Panc1 (cell line): ENCODE results near the gene ATXN1. TPM values are rescaled to one million over a fixed set of nuclear protein-coding genes. Genes with fewer than 3 reads are reported as not detected.

ENCODE experiments used
- ATAC-seq: fragments of 200-7000 bp; cut with Tn5 transposase; 2 replicates; pipeline ENCODE4 v1.9.1; 2020; ENCODE audit warnings: mild to moderate bottlenecking, moderate library complexity
- BruUV-seq: library from RNA; stranded (reverse); fragments of 400-500 nt; replicated peaks from 2 replicates; lab custom pipeline; 2021; lab: Mats Ljungman, UMichigan
- CTCF ChIA-PET: fragments of 300-600 bp; sonication (Branson Sonifier 250); formaldehyde crosslinking; loops from one replicate; lab custom pipeline; 2022; ENCODE audit warnings: antibody characterized with exemption; lab: Charles Lee
- POLR2A ChIA-PET: fragments of 300-600 bp; sonication (Branson Sonifier 250); formaldehyde crosslinking; loops from one replicate; lab custom pipeline; 2022; ENCODE audit warnings: antibody characterized with exemption; lab: Charles Lee
- DNase-seq: peaks from one replicate; pipeline ENCODE4 v3.0.0-alpha.2; 2010; ENCODE audit warnings: low read depth, low spot score
- H3K27ac ChIP-seq: 2 replicates; pipeline ENCODE4 v1.5.1; 2011; ENCODE audit warnings: mild to moderate bottlenecking, low read length, inconsistent platforms
- H3K27me3 ChIP-seq: fragments of 200-500 bp; sonication (Bioruptor generic); 2 replicates; pipeline ENCODE4 v1.6.0; 2014; ENCODE audit warnings: low read length, inconsistent platforms; ENCODE audit not compliant: control insufficient read depth, insufficient read depth
- H3K36me3 ChIP-seq: fragments of 200-500 bp; sonication (Bioruptor generic); 2 replicates; pipeline ENCODE4 v1.5.1; 2014; ENCODE audit warnings: inconsistent platforms, mild to moderate bottlenecking, low read length, moderate library complexity; ENCODE audit not compliant: control insufficient read depth, insufficient read depth
- H3K4me1 ChIP-seq: 2 replicates; pipeline ENCODE4 v1.5.1; 2011; ENCODE audit warnings: inconsistent platforms, mild to moderate bottlenecking, low read length, moderate library complexity; ENCODE audit not compliant: control insufficient read depth, insufficient read depth
- H3K4me3 ChIP-seq, 2 experiments: 2 replicates each; pipeline ENCODE4 v1.5.1; 2011 to 2012; ENCODE audit warnings: low read depth in 2 of 2, low read length in 2 of 2, mild to moderate bottlenecking in 2 of 2, inconsistent platforms in 1 of 2, moderate library complexity in 1 of 2
- H3K9me3 ChIP-seq: fragments of 200-500 bp; sonication (Bioruptor generic); 2 replicates; pipeline ENCODE4 v1.5.1; 2014; ENCODE audit warnings: low read depth, mild to moderate bottlenecking, inconsistent platforms, low read length, moderate library complexity; ENCODE audit not compliant: control insufficient read depth, insufficient read depth
- CTCF ChIP-seq: fragments of 450-650 bp; IDR thresholded peaks from 2 replicates; pipeline ENCODE4 v1.5.1; 2017; ENCODE audit warnings: mild to moderate bottlenecking
- POLR2AphosphoS5 ChIP-seq: IDR thresholded peaks from 2 replicates; pipeline ENCODE4 v1.6.1; 2012; ENCODE audit warnings: mild to moderate bottlenecking, low read depth, low read length, moderate library complexity
- REST ChIP-seq, 2 experiments: IDR thresholded peaks; 2 replicates each; pipeline ENCODE4 v1.6.1; 2011 to 2012; ENCODE audit warnings: low read depth in 2 of 2, control low read depth in 1 of 2, low read length in 1 of 2, mild to moderate bottlenecking in 1 of 2, moderate library complexity in 1 of 2; ENCODE audit not compliant: insufficient read depth in 1 of 2
- SIN3A ChIP-seq: IDR thresholded peaks from 2 replicates; pipeline ENCODE4 v1.6.1; 2012; ENCODE audit warnings: low read depth, mild to moderate bottlenecking, low read length, moderate library complexity, borderline replicate concordance; ENCODE audit not compliant: insufficient read depth
- TCF7L2 ChIP-seq: IDR thresholded peaks from 2 replicates; pipeline ENCODE4 v1.6.1; 2011; ENCODE audit warnings: mild to moderate bottlenecking, low read depth, low read length, inconsistent platforms
- in situ Hi-C: cut with HindIII; loops from 2 replicates; pipeline ENCODE4 v1.10.0; 2016; ENCODE audit warnings: low sequenced_read_pairs, low pct_unique_long_range_greater_than_20kb
- intact Hi-C: fragments of 100-400 bp; cut with micrococcal nuclease; formaldehyde crosslinking; loops from one replicate; pipeline ENCODE4 v1.10.0; 2022; ENCODE audit not compliant: unreplicated experiment
- total RNA-seq: library from RNA; stranded (reverse); gene quantifications from one replicate; pipeline ENCODE4 v1.2.1, GENCODE V29; 2021; ENCODE audit not compliant: unreplicated experiment

ATXN1 gene
- total RNA-seq, 1 experiment from 2014 or later, result 67.1 TPM

DNA sequence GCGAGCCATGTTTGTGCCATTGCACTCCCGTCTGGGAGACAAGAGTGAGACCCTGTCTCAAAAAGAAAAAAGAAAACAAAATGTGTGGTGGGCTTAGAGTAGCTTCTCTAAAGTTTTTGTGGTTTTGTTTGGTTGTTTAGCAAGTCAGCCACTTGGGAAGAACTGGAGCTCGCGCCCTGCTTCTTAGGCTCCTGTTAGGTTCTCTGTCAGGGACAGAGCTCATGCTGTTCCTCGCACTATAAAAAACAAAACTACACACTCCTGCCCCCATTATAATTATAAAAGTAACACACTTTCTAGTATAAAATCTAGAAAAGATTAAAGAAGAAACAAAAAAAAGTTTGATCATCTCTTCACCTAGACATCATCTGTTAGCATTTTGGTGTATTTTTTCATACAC is 489.8 kb downstream of the ATXN1 start:
- intact Hi-C loops, result no loop called here
- in situ Hi-C loops, result no loop called here
- Histone ChIP-seq H3K36me3 (no peaks in the 10 kb centered on the region), H3K4me3 (no peak overlapping the region), H3K4me1 (no peaks in the 10 kb centered on the region), H3K9me3 (no peaks in the 10 kb centered on the region), H3K27me3 (no peaks in the 10 kb centered on the region), H3K27ac (no peak overlapping the region)
- ChIA-PET CTCF (no interaction called here), POLR2A (no interaction called here)
- BruUV-seq, result no TSS peak
- ATAC-seq, result no peak
- DNase-seq, result no peak
- TF ChIP-seq REST (IDR thresholded peaks at IDR 0.05; ENCODE audit: insufficient read depth in 1 of 2, low read depth in 2 of 2, low read length in 1 of 2) (no peak), CTCF (no peak)

DNA sequence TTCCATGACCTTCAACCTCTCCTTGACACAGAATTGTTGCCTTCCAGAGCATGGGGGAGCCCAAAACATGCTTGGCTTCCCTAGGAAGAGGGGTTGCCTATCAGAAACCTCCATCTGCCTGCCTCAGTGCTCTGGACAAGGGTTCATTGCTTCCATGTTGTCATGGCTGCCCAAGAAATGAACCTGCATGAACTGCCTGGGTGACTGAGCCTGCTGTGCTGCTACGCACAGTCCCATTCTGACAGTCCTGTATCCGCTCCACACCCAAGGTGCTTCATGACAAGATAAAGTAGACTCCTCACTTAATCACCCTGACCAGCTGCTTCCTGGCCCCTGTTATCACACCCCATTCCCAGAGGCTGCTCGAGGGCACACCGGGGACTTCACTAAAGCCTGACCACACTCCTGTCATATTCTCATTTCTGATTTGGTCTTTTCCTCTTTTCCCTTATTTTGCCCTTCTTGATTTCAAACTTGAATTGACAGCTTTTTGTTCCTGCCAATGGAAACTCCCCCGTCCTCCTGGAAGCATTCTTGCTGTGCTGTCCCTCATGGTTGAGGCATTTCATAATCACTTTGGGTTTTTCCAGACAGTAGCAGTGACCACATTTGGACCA is 491.0 kb downstream of the ATXN1 start:
- no peaks in the 10 kb centered on the region for H3K36me3 ChIP-seq
- CTCF ChIA-PET, result no interaction called here

More for the DNA sequence above, 491.0 kb downstream of the ATXN1 start:
- Histone ChIP-seq H3K9me3 (no peaks in the 10 kb centered on the region), H3K4me3 (no peak overlapping the region), H3K27me3 (no peaks in the 10 kb centered on the region), H3K4me1 (no peaks in the 10 kb centered on the region), H3K27ac (no peak overlapping the region)
- no peak for TF ChIP-seq POLR2AphosphoS5
- no peak for TF ChIP-seq SIN3A
- TF ChIP-seq CTCF, result no peak
- TF ChIP-seq TCF7L2, result no peak
- TF ChIP-seq REST (IDR thresholded peaks at IDR 0.05; ENCODE audit: insufficient read depth in 1 of 2, low read depth in 2 of 2, low read length in 1 of 2), result no peak
- POLR2A ChIA-PET, result no interaction called here
- DNase-seq (no peak), ATAC-seq (no peak)
- no TSS peak for BruUV-seq
- intact Hi-C loops, result no loop called here
- in situ Hi-C loops, result no loop called here
